Inflammatory macrophage treated with lipopolysaccharide for 4 hours (primary cell): ENCODE measurements around the gene FBXL22.

ENCODE experiments used
- DNase-seq: peaks from one replicate; pipeline ENCODE4 v3.0.0-alpha.2; 2020

The FBXL22 gene

GRCh38 chr15:63597038-63597790 is at the start of gene FBXL22:
Gene FBXL22 (plus strand): TSS chr15:63597387. CDS start chr15:63597393, 6 bp downstream.
- no peak for DNase-seq

GRCh38 chr15:63551400-63551799 is 45.8 kb upstream of the FBXL22 start:
- DNase-seq, result peak; percentile 70

- peak; percentile 77 for DNase-seq
Observed at GRCh38 chr15:63553388-63553791, 43.8 kb upstream of the FBXL22 start.

- DNase-seq, result no peak
Observed at GRCh38 chr15:63554337-63554927, 42.8 kb upstream of the FBXL22 start.

- no peak for DNase-seq
Observed at GRCh38 chr15:63555507-63555906, 41.7 kb upstream of the FBXL22 start.

- no peak for DNase-seq
Observed at GRCh38 chr15:63556246-63556645, 40.9 kb upstream of the FBXL22 start.

- no peak for DNase-seq
Observed at GRCh38 chr15:63556736-63557135, 40.5 kb upstream of the FBXL22 start.

GRCh38 chr15:63559753-63560152 is 37.4 kb upstream of the FBXL22 start:
- DNase-seq, result no peak

GRCh38 chr15:63560741-63561448 is 36.3 kb upstream of the FBXL22 start:
- no peak for DNase-seq

- DNase-seq, result no peak
Observed at GRCh38 chr15:63564093-63564492, 33.1 kb upstream of the FBXL22 start.

- peak; percentile 43 for DNase-seq
Observed at GRCh38 chr15:63565536-63566186, 31.5 kb upstream of the FBXL22 start.

GRCh38 chr15:63572749-63573464 is 24.3 kb upstream of the FBXL22 start:
- DNase-seq, result no peak

- no peak for DNase-seq
Observed at GRCh38 chr15:63573533-63573932, 23.7 kb upstream of the FBXL22 start.

- no peak for DNase-seq
Observed at GRCh38 chr15:63575312-63575711, 21.9 kb upstream of the FBXL22 start.

GRCh38 chr15:63576441-63576840 is 20.7 kb upstream of the FBXL22 start:
- no peak for DNase-seq

- no peak for DNase-seq
Observed at GRCh38 chr15:63582179-63582578, 15.0 kb upstream of the FBXL22 start.

GRCh38 chr15:63582718-63583426 is 14.3 kb upstream of the FBXL22 start:
- DNase-seq, result no peak

- DNase-seq, result no peak
Observed at GRCh38 chr15:63586790-63587189, 10.4 kb upstream of the FBXL22 start.

GRCh38 chr15:63587527-63587926 is 9.7 kb upstream of the FBXL22 start:
- DNase-seq, result no peak

- DNase-seq, result no peak
Observed at GRCh38 chr15:63588826-63589225, 8.4 kb upstream of the FBXL22 start.

GRCh38 chr15:63593705-63594671 is 3.2 kb upstream of the FBXL22 start:
- DNase-seq, result peak; percentile 19
